GM18520 (cell line): ENCODE measurements around the gene ELL.

Source experiments
- ATAC-seq: cut with Tn5 transposase; IDR thresholded peaks from one replicate; pipeline ENCODE4 v1.9.1; 2021; ENCODE audit not compliant: unreplicated experiment

The ELL gene

GRCh38 chr19:18449552-18449951 is 72.3 kb downstream of the ELL start:
- no peak for ATAC-seq

DNA sequence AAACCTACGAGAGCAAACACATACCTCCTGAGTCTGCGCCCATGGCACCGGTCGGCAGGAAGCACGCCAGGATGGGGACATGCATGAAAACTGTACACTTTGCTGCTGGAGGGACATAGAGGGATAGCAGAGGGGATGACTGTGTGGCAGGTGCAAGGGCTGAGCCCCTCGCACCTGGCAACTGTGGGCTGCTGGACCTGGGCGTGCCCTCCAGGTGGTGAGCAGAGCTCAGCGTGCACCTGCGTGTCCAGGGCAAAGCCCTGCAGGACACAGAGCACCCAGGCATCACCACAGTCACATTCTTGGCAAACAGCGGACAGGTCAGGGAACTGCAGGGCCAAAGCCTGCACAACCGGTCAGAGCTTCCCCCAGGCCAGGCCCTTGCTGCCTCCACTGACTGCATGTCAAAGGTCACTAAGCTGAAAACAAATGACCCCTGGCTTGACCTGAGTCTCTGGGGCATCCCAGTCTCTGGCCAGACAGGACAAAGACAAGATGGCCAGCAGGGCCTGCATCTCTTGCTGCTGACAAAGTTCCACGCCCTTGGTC is 75.0 kb downstream of the ELL start:
- no peak for ATAC-seq

GRCh38 chr19:18446145-18446810 is 75.6 kb downstream of the ELL start:
- ATAC-seq = no peak

GRCh38 chr19:18445262-18445948 is 76.5 kb downstream of the ELL start:
- no peak for ATAC-seq

DNA sequence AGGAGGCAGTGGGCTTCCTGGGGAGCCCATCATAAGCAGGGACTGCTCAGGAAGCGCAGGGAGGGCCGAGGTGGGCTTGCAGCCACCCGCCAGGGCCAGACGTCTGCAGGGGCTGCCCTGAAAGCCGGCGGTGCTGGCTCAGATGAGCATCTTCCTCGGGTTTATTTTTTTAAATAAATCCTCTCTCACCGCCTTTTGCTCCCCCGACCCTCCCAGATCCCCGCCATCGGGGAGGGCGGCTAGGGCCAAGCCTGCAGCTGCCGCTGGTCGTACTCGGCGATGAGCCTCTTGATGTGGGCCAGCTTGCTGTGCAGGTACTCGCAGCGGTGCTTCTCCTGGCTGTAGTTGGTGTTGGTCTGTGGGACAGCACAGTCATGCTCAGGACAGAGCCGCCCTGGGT is 77.4 kb downstream of the ELL start:
- ATAC-seq = no peak

- no peak for ATAC-seq
Measured at GRCh38 chr19:18443831-18444230, 78.0 kb downstream of the ELL start.

- no peak for ATAC-seq
Measured at GRCh38 chr19:18443406-18443805, 78.5 kb downstream of the ELL start.

GRCh38 chr19:18442941-18443340 is 78.9 kb downstream of the ELL start:
- ATAC-seq = no peak

- ATAC-seq = no peak
Measured at GRCh38 chr19:18441804-18442788, 79.8 kb downstream of the ELL start.

DNA sequence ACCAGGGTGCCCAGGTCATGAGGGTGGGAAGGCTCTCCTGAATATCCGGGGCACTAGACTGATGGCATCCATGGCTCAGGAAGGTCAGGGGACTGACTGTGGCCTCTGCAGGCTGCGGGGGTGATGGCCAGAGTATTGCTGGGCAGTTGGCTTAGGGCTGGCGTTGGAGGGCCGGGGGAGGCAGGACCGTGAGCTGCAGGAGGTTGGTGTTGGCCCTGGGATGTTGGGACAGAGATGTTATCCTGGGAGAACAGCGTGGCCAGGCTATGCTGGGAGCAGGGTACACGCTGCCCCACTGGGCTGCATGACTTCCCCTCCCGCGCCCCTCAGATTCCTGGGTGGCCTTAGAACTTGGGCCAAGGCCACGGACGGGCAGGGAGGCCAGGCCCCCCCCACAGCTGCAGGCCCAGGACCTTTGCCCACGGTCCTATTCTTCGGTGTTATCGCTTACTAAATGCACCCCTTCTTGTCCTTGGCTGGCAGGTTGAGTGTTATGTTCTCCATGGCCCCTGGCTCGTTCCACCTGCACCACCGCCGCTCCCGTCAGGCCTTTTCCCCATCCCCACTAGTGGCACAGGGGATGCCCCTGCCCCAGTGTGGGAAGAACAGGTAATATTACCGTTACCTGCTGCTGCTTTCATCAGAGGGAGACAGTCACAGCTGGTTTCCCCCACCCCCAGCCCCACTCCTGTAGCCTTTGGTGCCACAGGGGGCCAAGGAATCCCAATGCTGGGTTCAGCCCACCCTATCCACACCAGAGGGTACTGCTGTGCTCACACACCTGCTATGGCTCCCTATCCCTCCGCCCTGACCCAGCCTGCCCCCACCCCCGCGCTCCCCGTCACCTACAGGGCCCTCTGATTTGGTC is 80.7 kb downstream of the ELL start:
- ATAC-seq = no peak

DNA sequence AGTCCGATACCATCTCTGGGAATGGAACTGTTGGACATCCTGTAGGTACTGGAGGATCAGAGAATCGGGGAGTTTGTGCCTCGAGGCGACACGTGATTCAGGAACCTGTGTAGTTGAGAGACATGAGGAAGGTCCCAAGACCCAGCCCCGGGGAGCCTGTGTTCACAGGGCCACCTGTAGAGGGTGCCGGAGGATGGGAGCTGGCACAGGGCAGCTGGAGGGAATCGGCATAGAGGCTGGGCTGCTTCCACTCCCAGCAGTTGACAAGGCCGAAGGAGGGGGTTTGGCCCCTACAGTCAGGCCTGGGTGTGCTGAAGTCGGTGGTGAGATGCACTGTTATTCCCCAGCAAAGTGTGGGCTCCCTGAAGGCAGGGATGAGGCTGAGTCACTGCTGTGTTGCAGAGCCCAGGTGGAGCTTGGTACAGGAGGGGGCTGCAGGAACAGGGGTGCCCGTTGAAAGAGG is 81.4 kb downstream of the ELL start:
- no peak for ATAC-seq

- ATAC-seq = no peak
Measured at GRCh38 chr19:18439910-18440237, 82.0 kb downstream of the ELL start.

- ATAC-seq = no peak
Measured at GRCh38 chr19:18439025-18439909, 82.6 kb downstream of the ELL start.

- no peak for ATAC-seq
Measured at GRCh38 chr19:18438331-18439024, 83.4 kb downstream of the ELL start.

DNA sequence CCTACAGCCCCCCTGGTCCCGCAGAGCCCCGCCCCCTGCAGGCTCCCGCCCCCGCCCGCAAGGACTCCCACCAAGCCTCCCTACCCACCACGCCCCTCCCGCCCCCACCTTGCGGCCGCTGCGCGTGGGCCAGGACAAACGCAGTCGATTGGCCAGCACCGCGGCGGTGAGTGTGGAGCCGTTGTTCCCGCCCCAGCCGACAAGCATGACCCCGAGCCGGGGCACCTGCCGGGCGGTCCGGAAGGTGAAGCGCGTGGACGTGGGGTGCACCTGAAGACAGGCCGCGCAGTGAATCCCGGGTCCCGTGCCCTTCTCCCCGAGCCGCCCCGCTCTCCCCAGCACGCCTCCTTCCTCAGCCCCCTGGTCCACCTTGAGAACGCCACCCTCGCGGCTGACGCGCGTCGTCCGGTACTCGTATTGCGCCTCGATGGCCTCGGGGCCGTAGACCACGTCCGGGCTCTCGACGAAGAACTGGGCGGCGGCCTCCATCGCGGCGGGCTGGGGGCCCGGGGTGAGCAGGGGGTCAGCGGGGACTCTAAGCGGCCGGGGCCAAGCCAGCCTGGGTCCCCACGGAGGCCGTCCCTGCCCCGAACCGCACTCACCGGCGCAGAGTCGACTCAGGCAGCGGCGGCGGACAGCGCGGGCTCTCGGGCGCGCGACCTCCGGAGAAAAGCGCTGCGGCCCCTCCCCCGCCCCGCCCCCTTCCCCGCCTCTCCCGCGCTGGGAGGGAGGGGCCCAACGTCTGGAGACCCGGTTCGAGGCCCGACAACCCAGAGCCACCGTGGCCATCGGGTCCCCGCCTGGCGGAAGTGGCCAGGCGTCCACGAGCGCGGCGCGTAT is 84.2 kb downstream of the ELL start, which contains the start of gene ISYNA1:
TSS of gene ISYNA1 (minus strand) at position 643 of the 840 bp plus-strand sequence. CDS start at position 489, 154 bp downstream.
- ATAC-seq = no peak

GRCh38 chr19:18436671-18437490 is 85.0 kb downstream of the ELL start:
- peak; percentile 29 for ATAC-seq
